Prostate gland (tissue), 2 donors: ENCODE data around the gene IDH2.

Source experiments
- POLR2A ChIP-seq: fragments of 450-650 bp; IDR thresholded peaks from one replicate; pipeline ENCODE4 v1.6.1; 2016; ENCODE audit warnings: antibody characterized with exemption, mild to moderate bottlenecking
- TF ChIP-seq, protein P1 (sequence below), 4 experiments: fragments of 200-600 bp in 2 of 4; fragments of 450-650 bp in 2 of 4; sonication (generic) in 2 of 4; IDR thresholded peaks; 1 replicate in 3 of 4; 2 replicates in 1 of 4; pipeline ENCODE4 v1.5.1; 2016 to 2019; ENCODE audit warnings: antibody characterized with exemption in 4 of 4, mild to moderate bottlenecking in 2 of 4, moderate library complexity in 2 of 4

DNA sequence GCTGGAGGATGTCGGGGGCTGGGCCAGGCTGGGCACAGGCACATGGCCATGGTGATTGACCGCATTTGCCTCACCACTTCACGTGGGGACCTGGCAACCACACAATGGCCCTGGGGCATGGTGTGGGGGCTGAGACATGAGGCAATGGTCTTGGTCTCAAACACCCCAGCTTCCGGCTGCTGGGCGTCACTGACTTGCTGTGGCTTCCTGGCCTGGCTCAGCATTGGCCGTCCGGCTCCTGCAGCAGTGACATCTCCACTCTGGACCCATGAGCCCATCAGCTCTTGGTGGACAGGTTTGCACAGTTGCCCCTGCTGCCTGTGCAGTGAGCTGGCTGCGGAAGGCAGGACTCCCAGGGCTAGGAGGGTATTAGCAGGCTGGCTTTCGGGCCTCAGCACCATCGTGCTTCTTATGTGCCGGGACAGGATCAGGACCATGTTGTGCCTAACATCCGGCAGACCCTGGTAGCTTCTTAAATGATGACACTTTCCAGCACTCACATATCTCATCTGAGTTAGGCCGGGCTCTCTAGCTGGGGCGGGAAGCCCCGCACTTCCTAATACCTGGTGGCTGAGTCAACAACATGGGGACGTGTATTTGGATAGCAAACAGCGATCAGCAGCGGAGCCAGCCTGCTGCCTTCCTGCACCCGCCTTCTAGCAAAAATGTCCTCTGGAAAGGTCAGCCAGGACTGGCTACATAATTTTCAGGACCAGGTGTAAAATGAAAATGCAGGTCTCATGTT, 67.0 kb downstream of the IDH2 start:
- TF ChIP-seq, protein P1, sequence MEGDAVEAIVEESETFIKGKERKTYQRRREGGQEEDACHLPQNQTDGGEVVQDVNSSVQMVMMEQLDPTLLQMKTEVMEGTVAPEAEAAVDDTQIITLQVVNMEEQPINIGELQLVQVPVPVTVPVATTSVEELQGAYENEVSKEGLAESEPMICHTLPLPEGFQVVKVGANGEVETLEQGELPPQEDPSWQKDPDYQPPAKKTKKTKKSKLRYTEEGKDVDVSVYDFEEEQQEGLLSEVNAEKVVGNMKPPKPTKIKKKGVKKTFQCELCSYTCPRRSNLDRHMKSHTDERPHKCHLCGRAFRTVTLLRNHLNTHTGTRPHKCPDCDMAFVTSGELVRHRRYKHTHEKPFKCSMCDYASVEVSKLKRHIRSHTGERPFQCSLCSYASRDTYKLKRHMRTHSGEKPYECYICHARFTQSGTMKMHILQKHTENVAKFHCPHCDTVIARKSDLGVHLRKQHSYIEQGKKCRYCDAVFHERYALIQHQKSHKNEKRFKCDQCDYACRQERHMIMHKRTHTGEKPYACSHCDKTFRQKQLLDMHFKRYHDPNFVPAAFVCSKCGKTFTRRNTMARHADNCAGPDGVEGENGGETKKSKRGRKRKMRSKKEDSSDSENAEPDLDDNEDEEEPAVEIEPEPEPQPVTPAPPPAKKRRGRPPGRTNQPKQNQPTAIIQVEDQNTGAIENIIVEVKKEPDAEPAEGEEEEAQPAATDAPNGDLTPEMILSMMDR (IDR thresholded peaks at IDR 0.05) = no peak
- no peak for TF ChIP-seq POLR2A
